HL-60 (cell line): ENCODE data around the gene MPND.

Source experiments
- CTCF ChIP-seq: IDR thresholded peaks from one replicate; pipeline ENCODE4 v1.5.1; 2011; ENCODE audit warnings: low read length, control low read depth, inconsistent platforms; ENCODE audit not compliant: insufficient read depth
- POLR2AphosphoS5 ChIP-seq: IDR thresholded peaks from 2 replicates; pipeline ENCODE4 v1.6.1; 2012; ENCODE audit warnings: low read depth

- TF ChIP-seq CTCF: no peak
- TF ChIP-seq POLR2AphosphoS5: no peak
Observed at GRCh38 chr19:4313847-4314490, 29.4 kb upstream of the MPND start.
